Central memory CD4-positive, alpha-beta T cell (primary cell): ENCODE results near the gene MSI2.

ENCODE experiments used
- DNase-seq: peaks from one replicate; pipeline ENCODE4 v3.0.0; 2022

The MSI2 gene

GRCh38 chr17:57550016-57550415 is 293.7 kb downstream of the MSI2 start:
- DNase-seq, result no peak

- no peak for DNase-seq
Measured at GRCh38 chr17:57550668-57551315, 294.5 kb downstream of the MSI2 start.

- DNase-seq, result no peak
Measured at GRCh38 chr17:57551321-57552079, 295.2 kb downstream of the MSI2 start.

- no peak for DNase-seq
Measured at GRCh38 chr17:57552114-57552624, 295.8 kb downstream of the MSI2 start.

GRCh38 chr17:57553526-57553925 is 297.2 kb downstream of the MSI2 start:
- no peak for DNase-seq

GRCh38 chr17:57553991-57554825 is 297.9 kb downstream of the MSI2 start:
- no peak for DNase-seq

- DNase-seq, result no peak
Measured at GRCh38 chr17:57554826-57555635, 298.7 kb downstream of the MSI2 start.

GRCh38 chr17:57555636-57556175 is 299.4 kb downstream of the MSI2 start:
- no peak for DNase-seq

- no peak for DNase-seq
Measured at GRCh38 chr17:57556320-57556719, 300.0 kb downstream of the MSI2 start.

GRCh38 chr17:57556977-57557376 is 300.7 kb downstream of the MSI2 start:
- DNase-seq, result no peak

GRCh38 chr17:57557416-57557815 is 301.1 kb downstream of the MSI2 start:
- DNase-seq, result no peak

- DNase-seq, result no peak
Measured at GRCh38 chr17:57557834-57558681, 301.7 kb downstream of the MSI2 start.

- no peak for DNase-seq
Measured at GRCh38 chr17:57559226-57559625, 302.9 kb downstream of the MSI2 start.

GRCh38 chr17:57559634-57560318 is 303.5 kb downstream of the MSI2 start:
- no peak for DNase-seq

- no peak for DNase-seq
Measured at GRCh38 chr17:57560319-57560705, 304.0 kb downstream of the MSI2 start.

GRCh38 chr17:57561072-57561861 is 304.9 kb downstream of the MSI2 start:
- DNase-seq, result no peak

- no peak for DNase-seq
Measured at GRCh38 chr17:57562184-57562698, 305.9 kb downstream of the MSI2 start.

GRCh38 chr17:57563958-57564357 is 307.6 kb downstream of the MSI2 start:
- DNase-seq, result no peak

- DNase-seq, result no peak
Measured at GRCh38 chr17:57565176-57565575, 308.9 kb downstream of the MSI2 start.
